HepG2 (cell line): ENCODE measurements around the gene CYBC1. TPM values are rescaled to one million over a fixed set of nuclear protein-coding genes. Genes with fewer than 3 reads are reported as not detected.
A peak's percentile ranks its signal among the peaks of the same experiment; 100 is the strongest.

ENCODE experiments used
- ATF7-NPFF ChIP-seq: sonication (generic); formaldehyde crosslinking; IDR thresholded peaks from 2 replicates; pipeline ENCODE4 v1.8.1; 2023; ENCODE audit warnings: mild to moderate bottlenecking, low read depth, missing genetic modification reagents, moderate library complexity
- CHD4 ChIP-seq: fragments of 200-600 bp; sonication (generic); IDR thresholded peaks from 2 replicates; pipeline ENCODE4 v1.7.0; 2017; ENCODE audit warnings: mild to moderate bottlenecking, low read length, borderline replicate concordance
- DNMT1 ChIP-seq: sonication (generic); formaldehyde crosslinking; IDR thresholded peaks from 2 replicates; pipeline ENCODE4 v1.5.1; 2020; ENCODE audit warnings: mild to moderate bottlenecking, missing genetic modification reagents
- DNMT3B ChIP-seq: conservative IDR thresholded peaks from 2 replicates; pipeline ENCODE4 v1.6.1; 2016; ENCODE audit warnings: missing biosample characterization, control low read depth
- EZH2 ChIP-seq: conservative IDR thresholded peaks from 2 replicates; pipeline ENCODE4 v1.6.1; 2012; ENCODE audit warnings: mild to moderate bottlenecking, low read depth, low read length, moderate library complexity
- HCFC1 ChIP-seq: fragments of 150-350 bp; IDR thresholded peaks from 2 replicates; pipeline ENCODE4 v1.6.1; 2014; ENCODE audit warnings: low read depth, low read length
- KDM5B ChIP-seq: sonication (generic); formaldehyde crosslinking; IDR thresholded peaks from 2 replicates; pipeline ENCODE4 v1.4.0; 2020; ENCODE audit warnings: missing genetic modification reagents, mild to moderate bottlenecking, borderline replicate concordance
- POLR2AphosphoS2 ChIP-seq: IDR thresholded peaks from 2 replicates; pipeline ENCODE4 v1.6.1; 2011; ENCODE audit warnings: low read depth, low read length, improper control_type of control experiment
- RNF219 ChIP-seq: sonication (generic); formaldehyde crosslinking; IDR thresholded peaks from 2 replicates; pipeline ENCODE4 v1.5.0; 2020; ENCODE audit warnings: mild to moderate bottlenecking, missing genetic modification reagents
- THAP8 ChIP-seq: sonication (generic); formaldehyde crosslinking; IDR thresholded peaks from 2 replicates; pipeline ENCODE4 v1.5.1; 2020; ENCODE audit warnings: missing genetic modification reagents, mild to moderate bottlenecking, borderline replicate concordance
- ZBTB7B ChIP-seq: sonication (generic); formaldehyde crosslinking; IDR thresholded peaks from 2 replicates; pipeline ENCODE4 v1.4.0; 2020; ENCODE audit warnings: missing genetic modification reagents
- ZFP36L1 ChIP-seq: sonication (generic); formaldehyde crosslinking; IDR thresholded peaks from 2 replicates; pipeline ENCODE4 v1.8.0; 2022; ENCODE audit warnings: mild to moderate bottlenecking, missing genetic modification reagents, moderate library complexity
- ZFY ChIP-seq: sonication (generic); formaldehyde crosslinking; IDR thresholded peaks from 2 replicates; pipeline ENCODE4 v1.4.0; 2020; ENCODE audit warnings: missing genetic modification reagents
- ZMAT3 ChIP-seq: sonication (generic); formaldehyde crosslinking; conservative IDR thresholded peaks from 2 replicates; pipeline ENCODE4 v1.7.0; 2021; ENCODE audit warnings: missing genetic modification reagents
- ZNF121 ChIP-seq: sonication (generic); formaldehyde crosslinking; IDR thresholded peaks from 2 replicates; pipeline ENCODE4 v1.5.0; 2020; ENCODE audit warnings: mild to moderate bottlenecking, missing genetic modification reagents
- ZNF124 ChIP-seq: sonication (generic); formaldehyde crosslinking; IDR thresholded peaks from 2 replicates; pipeline ENCODE4 v1.4.0; 2020; ENCODE audit warnings: missing genetic modification reagents
- ZNF224 ChIP-seq: sonication (generic); formaldehyde crosslinking; IDR thresholded peaks from 2 replicates; pipeline ENCODE4 v1.5.0; 2020; ENCODE audit warnings: mild to moderate bottlenecking, missing genetic modification reagents
- ZNF512 ChIP-seq: sonication (generic); formaldehyde crosslinking; IDR thresholded peaks from 2 replicates; pipeline ENCODE4 v1.4.0; 2020; ENCODE audit warnings: mild to moderate bottlenecking, missing genetic modification reagents
- ZNF574 ChIP-seq: sonication (generic); formaldehyde crosslinking; IDR thresholded peaks from 2 replicates; pipeline ENCODE4 v1.4.0; 2020; ENCODE audit warnings: missing genetic modification reagents
- polyA plus RNA-seq, 8 experiments: library from polyadenylated mRNA; depleted of rRNA in 3 of 8; stranded (reverse) in 7 of 8; unstranded in 1 of 8; fragments of >200 nt; fragmentation: Illumina TruSeq in 4 of 8; extraction: Trizol in 4 of 8; gene quantifications; 2 replicates each; pipeline versions ENCODE4 v1.2.1 to v1.2.3, GENCODE V29; 2011 to 2016; ENCODE audit warnings: low read depth in 4 of 8, missing spikeins in 1 of 8, mixed read lengths in 1 of 8; ENCODE audit not compliant: insufficient read depth in 1 of 8
- total RNA-seq, 5 experiments: library from RNA; depleted of rRNA; stranded (reverse); fragments of >200 nt; fragmentation: Illumina TruSeq; extraction: Trizol; gene quantifications; 2 replicates each; pipeline ENCODE4 v1.2.3, GENCODE V29; 2016; ENCODE audit warnings: low read depth in 1 of 5
- TF ChIP-seq, protein P1 (sequence below): sonication (generic); formaldehyde crosslinking; IDR thresholded peaks from 2 replicates; pipeline ENCODE4 v1.4.0; 2020; ENCODE audit warnings: missing genetic modification reagents
- TF ChIP-seq, protein P2 (sequence below): sonication (generic); formaldehyde crosslinking; IDR thresholded peaks from 2 replicates; pipeline ENCODE4 v1.5.0; 2020; ENCODE audit warnings: missing genetic modification reagents

The CYBC1 gene
- total and polyA plus RNA-seq, 2 of the 13 experiments (the other 11 are each of a cell fraction or from before 2014, with no cell fraction given): 43.4 to 44.1 TPM

DNA sequence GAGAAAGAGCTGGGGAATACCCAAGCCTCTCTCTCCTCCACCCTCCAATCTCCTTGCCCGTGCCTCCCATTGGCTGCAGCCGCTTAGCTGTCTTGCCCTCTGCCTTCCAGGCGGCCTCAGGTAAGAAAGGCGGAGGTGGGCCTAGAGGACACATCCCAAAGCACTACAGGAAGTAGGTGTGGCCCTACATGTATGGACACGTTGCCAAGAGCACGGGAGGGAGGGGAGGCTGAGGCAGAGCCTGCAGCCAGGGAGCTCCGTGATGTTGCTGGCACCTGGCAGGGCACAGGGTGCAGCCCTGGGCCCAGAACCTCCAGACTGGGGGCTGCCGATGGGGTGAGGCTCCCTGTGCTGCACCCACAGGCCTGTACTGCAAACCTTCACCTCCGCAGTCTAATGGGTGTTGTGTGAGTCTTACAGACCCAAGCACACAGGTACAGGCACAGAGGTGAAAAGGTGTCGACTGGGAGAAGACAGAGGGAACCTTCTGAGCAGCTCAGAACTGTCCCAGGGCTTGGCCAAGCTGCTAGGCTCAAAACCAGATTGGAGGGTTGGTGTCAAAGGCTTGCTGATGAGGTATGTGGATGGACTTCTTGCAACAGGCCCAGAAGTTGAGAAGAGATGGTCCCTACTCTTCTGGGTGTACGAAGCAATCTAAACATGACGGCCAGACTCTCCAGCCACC lies 45.4 kb upstream of the CYBC1 start (continued):
- TF ChIP-seq THAP8 (CRISPR knock-in tag): no peak
- TF ChIP-seq DNMT1 (CRISPR knock-in tag): peak; percentile 68; the same call in 1 of the 2 replicates
- TF ChIP-seq ATF7-NPFF (CRISPR knock-in tag): no peak
- TF ChIP-seq ZBTB7B (CRISPR knock-in tag): no peak
- TF ChIP-seq EZH2: no peak
- TF ChIP-seq KDM5B (CRISPR knock-in tag): 0 out of 2 replicates have a peak, but pooled peaks have one; percentile 4
- TF ChIP-seq, protein P1, sequence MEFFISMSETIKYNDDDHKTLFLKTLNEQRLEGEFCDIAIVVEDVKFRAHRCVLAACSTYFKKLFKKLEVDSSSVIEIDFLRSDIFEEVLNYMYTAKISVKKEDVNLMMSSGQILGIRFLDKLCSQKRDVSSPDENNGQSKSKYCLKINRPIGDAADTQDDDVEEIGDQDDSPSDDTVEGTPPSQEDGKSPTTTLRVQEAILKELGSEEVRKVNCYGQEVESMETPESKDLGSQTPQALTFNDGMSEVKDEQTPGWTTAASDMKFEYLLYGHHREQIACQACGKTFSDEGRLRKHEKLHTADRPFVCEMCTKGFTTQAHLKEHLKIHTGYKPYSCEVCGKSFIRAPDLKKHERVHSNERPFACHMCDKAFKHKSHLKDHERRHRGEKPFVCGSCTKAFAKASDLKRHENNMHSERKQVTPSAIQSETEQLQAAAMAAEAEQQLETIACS (CRISPR knock-in tag): no peak
- TF ChIP-seq, protein P2, sequence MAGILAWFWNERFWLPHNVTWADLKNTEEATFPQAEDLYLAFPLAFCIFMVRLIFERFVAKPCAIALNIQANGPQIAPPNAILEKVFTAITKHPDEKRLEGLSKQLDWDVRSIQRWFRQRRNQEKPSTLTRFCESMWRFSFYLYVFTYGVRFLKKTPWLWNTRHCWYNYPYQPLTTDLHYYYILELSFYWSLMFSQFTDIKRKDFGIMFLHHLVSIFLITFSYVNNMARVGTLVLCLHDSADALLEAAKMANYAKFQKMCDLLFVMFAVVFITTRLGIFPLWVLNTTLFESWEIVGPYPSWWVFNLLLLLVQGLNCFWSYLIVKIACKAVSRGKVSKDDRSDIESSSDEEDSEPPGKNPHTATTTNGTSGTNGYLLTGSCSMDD (CRISPR knock-in tag): no peak
- no peak for TF ChIP-seq ZMAT3 (CRISPR knock-in tag)
- TF ChIP-seq ZFP36L1 (CRISPR knock-in tag): no peak
- TF ChIP-seq ZNF224 (CRISPR knock-in tag): no peak
- TF ChIP-seq ZFY (CRISPR knock-in tag): peak; percentile 57; the same call in 1 of the 2 replicates
- TF ChIP-seq CHD4: no peak
- TF ChIP-seq ZNF512: no peak
- no peak for TF ChIP-seq ZNF574 (CRISPR knock-in tag)
- 0 out of 2 replicates have a peak, but pooled peaks have one; percentile 41 for TF ChIP-seq RNF219 (CRISPR knock-in tag)
- TF ChIP-seq ZNF124 (CRISPR knock-in tag): no peak
- no peak for TF ChIP-seq DNMT3B (CRISPR knock-in tag)
- peak; percentile 30; the same call in 1 of the 2 replicates for TF ChIP-seq ZNF121 (CRISPR knock-in tag)
- TF ChIP-seq POLR2AphosphoS2: no peak
- TF ChIP-seq HCFC1: no peak
